Fibroblast of lung (primary cell): ENCODE measurements around the gene SEMA3E.

Source experiments
- EZH2 ChIP-seq: IDR thresholded peaks from 2 replicates; pipeline ENCODE4 v1.5.1; 2012; ENCODE audit warnings: low read length, control low read depth, mild to moderate bottlenecking; ENCODE audit errors: missing control alignments
- TF ChIP-seq, protein P1 (sequence below), 2 donors: IDR thresholded peaks in 1 of 2; conservative IDR thresholded peaks in 1 of 2; 1 replicate in 1 of 2; 2 replicates in 1 of 2; pipeline ENCODE4 v1.5.1; 2011 to 2012; ENCODE audit warnings: low read length in 2 of 2, control low read depth in 1 of 2, inconsistent platforms in 1 of 2, low read depth in 1 of 2, mild to moderate bottlenecking in 1 of 2

DNA sequence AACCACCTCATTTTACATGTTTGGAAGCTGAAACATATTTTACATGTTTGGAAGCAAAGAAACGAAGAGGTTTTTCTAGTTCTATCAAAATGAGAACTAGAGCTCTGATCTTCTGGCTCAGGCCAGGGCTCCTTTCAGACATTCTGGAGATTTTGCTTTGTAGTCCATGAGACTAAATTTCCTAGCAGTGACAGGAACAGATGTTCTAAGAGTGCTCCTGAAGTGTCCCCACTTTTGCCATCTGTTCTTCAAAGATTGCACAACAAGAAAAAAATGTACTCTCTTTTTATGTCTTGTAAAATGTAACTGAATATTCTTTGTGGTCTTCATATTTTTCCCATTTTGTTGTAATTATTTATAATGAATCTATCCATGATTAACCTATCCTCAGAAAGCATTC is 289.8 kb downstream of the SEMA3E start:
- TF ChIP-seq, protein P1, sequence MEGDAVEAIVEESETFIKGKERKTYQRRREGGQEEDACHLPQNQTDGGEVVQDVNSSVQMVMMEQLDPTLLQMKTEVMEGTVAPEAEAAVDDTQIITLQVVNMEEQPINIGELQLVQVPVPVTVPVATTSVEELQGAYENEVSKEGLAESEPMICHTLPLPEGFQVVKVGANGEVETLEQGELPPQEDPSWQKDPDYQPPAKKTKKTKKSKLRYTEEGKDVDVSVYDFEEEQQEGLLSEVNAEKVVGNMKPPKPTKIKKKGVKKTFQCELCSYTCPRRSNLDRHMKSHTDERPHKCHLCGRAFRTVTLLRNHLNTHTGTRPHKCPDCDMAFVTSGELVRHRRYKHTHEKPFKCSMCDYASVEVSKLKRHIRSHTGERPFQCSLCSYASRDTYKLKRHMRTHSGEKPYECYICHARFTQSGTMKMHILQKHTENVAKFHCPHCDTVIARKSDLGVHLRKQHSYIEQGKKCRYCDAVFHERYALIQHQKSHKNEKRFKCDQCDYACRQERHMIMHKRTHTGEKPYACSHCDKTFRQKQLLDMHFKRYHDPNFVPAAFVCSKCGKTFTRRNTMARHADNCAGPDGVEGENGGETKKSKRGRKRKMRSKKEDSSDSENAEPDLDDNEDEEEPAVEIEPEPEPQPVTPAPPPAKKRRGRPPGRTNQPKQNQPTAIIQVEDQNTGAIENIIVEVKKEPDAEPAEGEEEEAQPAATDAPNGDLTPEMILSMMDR (conservative IDR thresholded peaks at IDR 0.05 in 1 of 2, IDR thresholded peaks at IDR 0.05 in 1 of 2; ENCODE audit: low read depth in 1 of 2, low read length in 2 of 2), result no peak
- no peak for TF ChIP-seq EZH2
